GM19035 (cell line): ENCODE data around the gene DHRS11.

ENCODE experiments used
- ATAC-seq: cut with Tn5 transposase; IDR thresholded peaks from one replicate; pipeline ENCODE4 v1.9.1; 2021; ENCODE audit not compliant: unreplicated experiment

Gene DHRS11

DNA sequence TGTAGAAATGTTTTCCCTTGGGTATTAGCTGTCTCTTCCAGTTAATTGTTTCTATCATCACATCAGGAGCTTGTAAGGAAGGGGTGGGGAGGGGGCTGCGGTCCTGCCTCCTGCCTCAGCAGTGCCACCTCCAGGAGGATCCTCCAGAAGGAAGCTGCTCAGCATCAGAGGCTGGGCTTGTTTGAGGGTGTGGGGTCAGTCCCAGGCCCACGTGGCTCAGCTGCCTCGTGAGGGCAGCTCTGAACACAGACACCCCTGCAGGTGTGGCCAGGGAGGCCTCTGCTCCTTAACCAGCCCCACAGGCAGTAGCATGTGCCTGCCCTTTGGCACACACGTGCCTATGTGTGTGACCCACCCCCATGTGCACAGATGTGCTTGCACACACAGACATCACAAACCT lies 56.0 kb downstream of the DHRS11 start:
- ATAC-seq, result no peak

DNA sequence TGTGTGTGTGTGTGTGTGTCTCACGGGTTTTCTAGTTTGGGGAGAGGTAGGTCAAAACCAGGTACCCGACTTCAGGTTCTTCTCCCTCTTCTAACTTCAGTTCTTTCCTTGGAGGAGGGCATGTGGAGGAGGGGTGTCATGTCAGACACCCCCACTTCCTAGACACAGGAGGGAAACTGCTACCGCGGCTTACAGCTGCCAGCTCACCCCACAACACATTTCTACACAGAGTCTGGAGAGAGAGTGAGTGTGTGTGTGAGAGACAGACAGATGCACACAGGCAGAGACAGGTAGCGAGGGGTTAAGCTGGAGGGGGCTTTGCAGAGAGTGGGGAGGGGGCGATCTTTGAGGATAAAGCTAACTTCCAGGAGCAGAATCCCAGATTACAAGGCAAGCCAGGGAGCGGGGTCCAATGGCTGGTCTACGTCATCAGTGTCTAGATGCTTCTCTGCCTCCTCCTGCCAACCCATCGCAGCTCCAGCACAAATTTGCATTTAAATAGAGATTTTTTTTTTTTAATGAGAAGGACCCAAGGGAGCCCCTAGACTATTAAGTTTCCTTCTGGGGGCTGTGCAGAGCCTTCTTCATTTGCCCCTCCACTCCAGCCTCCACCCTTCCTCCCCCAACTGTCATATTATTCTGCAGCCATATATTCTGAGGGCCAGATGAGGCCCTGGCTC lies 58.6 kb downstream of the DHRS11 start:
- ATAC-seq, result no peak
